ENCODE measurements around the gene HSPA13. TPM values are rescaled to one million over a fixed set of nuclear protein-coding genes. Genes with fewer than 3 reads are reported as not detected.

Gene HSPA13
- polyA plus RNA-seq, 2 of the 4 experiments (the other 2 are of a cell fraction), result 16.0 to 52.0 TPM

- DNase-seq (ENCODE audit: low read depth in 1 of 2, low spot score in 1 of 2) (no peak), FAIRE-seq (no peak), ATAC-seq (no peak)
- Histone ChIP-seq H3K9me3 (no peaks in the 10 kb centered on the region), H3K4me2 (peak overlapping the region; percentile 95; the same call in 2 of the 3 replicates), H3K27ac (no peak overlapping the region; a peak in 2 of 6 replicates), H3K4me3 (no peak overlapping the region), H3K4me1 (peaks cover 20% of the 10 kb centered on the region)
- TF ChIP-seq HOXB13 (CRISPR knock-in tag; IDR thresholded peaks at IDR 0.05; ENCODE audit: low read depth) (no peak), RCOR1 (IDR thresholded peaks at IDR 0.05; ENCODE audit: low read depth, low read length) (no peak), HEYL (CRISPR knock-in tag; IDR thresholded peaks at IDR 0.05) (no peak), SMC3 (IDR thresholded peaks at IDR 0.05) (no peak), GATA3 (IDR thresholded peaks at IDR 0.05; ENCODE audit: borderline replicate concordance) (no peak), HMGXB4 (CRISPR knock-in tag; IDR thresholded peaks at IDR 0.05; ENCODE audit: borderline replicate concordance) (no peak), RFX5 (IDR thresholded peaks at IDR 0.05) (no peak), HES2 (IDR thresholded peaks at IDR 0.05) (no peak), USF2 (IDR thresholded peaks at IDR 0.05) (no peak), ESRRA (IDR thresholded peaks at IDR 0.05; ENCODE audit: borderline replicate concordance, low read length) (no peak), EHMT2 (IDR thresholded peaks at IDR 0.05; ENCODE audit: low read depth) (no peak), CHD4 (IDR thresholded peaks at IDR 0.05; ENCODE audit: borderline replicate concordance) (no peak), EHF (CRISPR knock-in tag; IDR thresholded peaks at IDR 0.05) (no peak)
- ChIA-PET POLR2A (no interaction called here), CTCF (no interaction called here)
- WGBS (ENCODE audit: missing lambda C conversion rate), result 91% methylated on average over 2 of the region's 2 CpGs
These were observed 1.5 kb upstream of the HSPA13 start for GRCh38 chr21:14384453-14384852.

GRCh38 chr21:14383596-14384180, 742 bp upstream of the HSPA13 start:
- no peak for TF ChIP-seq ZNF302 (CRISPR knock-in tag; IDR thresholded peaks at IDR 0.05)
- TF ChIP-seq MAX (IDR thresholded peaks at IDR 0.05), result 0 out of 2 replicates have a peak, but pooled peaks have one; percentile 4
- TF ChIP-seq CBX2 (IDR thresholded peaks at IDR 0.05; ENCODE audit: borderline replicate concordance, low read depth), result no peak
- CTCF ChIA-PET, result no interaction called here

GRCh38 chr21:14382486-14382834, 486 bp downstream of the HSPA13 start:
- H3K9me3 ChIP-seq, result no peaks in the 10 kb centered on the region
- peaks cover 20% of the 10 kb centered on the region for H3K4me1 ChIP-seq
- POLR2A ChIA-PET, result interaction anchor here (0.8 to 0.9 kb wide), 2 partner anchors 10 to 14 kb away, joined by 3 to 4 read pairs; no protein-coding TSS in a partner anchor
- H3K27ac ChIP-seq, result peak overlapping the region; percentile 83 to 91
- peak overlapping the region; percentile 80 for H3K4me2 ChIP-seq
- peak overlapping the region; percentile 92 for H3K4me3 ChIP-seq
- FAIRE-seq, result no peak
- no peak for DNase-seq (ENCODE audit: low read depth in 1 of 2, low spot score in 1 of 2)
- no peak for TF ChIP-seq HOXA7 (CRISPR knock-in tag; IDR thresholded peaks at IDR 0.05)
- TF ChIP-seq PHF8 (IDR thresholded peaks at IDR 0.05; ENCODE audit: borderline replicate concordance, low read depth), result peak; percentile 42; the same call in 1 of the 2 replicates
- CTCF ChIA-PET, result interaction anchor here (1.4 kb wide), 1 partner anchor 10 kb away, joined by 4 read pairs; no protein-coding TSS in a partner anchor
- WGBS (ENCODE audit: missing lambda C conversion rate), result 0% methylated on average over 8 of the region's 9 CpGs
- no peak; a peak in 2 of 6 replicates for ATAC-seq

More at GRCh38 chr21:14383596-14384180, 742 bp upstream of the HSPA13 start:
- ATAC-seq (peak; percentile 74 to 75), DNase-seq (ENCODE audit: low read depth in 1 of 2, low spot score in 1 of 2) (peak in 1 of 2 experiments; percentile 16), FAIRE-seq (no peak)
- no peaks in the 10 kb centered on the region for H3K9me3 ChIP-seq
- H3K4me2 ChIP-seq, result peak overlapping the region; percentile 95
- H3K4me1 ChIP-seq, result peaks cover 20% of the 10 kb centered on the region
- POLR2A ChIA-PET, result interaction anchor here (1.0 kb wide), 1 partner anchor 675 kb away, joined by 5 read pairs; no protein-coding TSS in a partner anchor
- WGBS (ENCODE audit: missing lambda C conversion rate), result 4% methylated on average over 21 of the region's 21 CpGs
- peak overlapping the region; percentile 79 for H3K4me3 ChIP-seq
- H3K27ac ChIP-seq, result peak overlapping the region; percentile 82 to 91
